Measurements from ENCODE around the gene POC1A.

POC1A gene

GRCh38 chr3:52029053-52029452 lies 125.2 kb downstream of the POC1A start:
- peaks cover 23% of the 10 kb centered on the region for H3K4me1 Mint-ChIP-seq

GRCh38 chr3:52028572-52028971 lies 125.7 kb downstream of the POC1A start:
- DNase-seq (ENCODE audit: low spot score in 2 of 2) (no peak), ATAC-seq (no peak)
- H3K27ac Mint-ChIP-seq = no peak overlapping the region
- H3K36me3 Mint-ChIP-seq = no peaks in the 10 kb centered on the region
- peaks cover 23% of the 10 kb centered on the region for H3K4me1 Mint-ChIP-seq
- H3K9me3 Mint-ChIP-seq = no peaks in the 10 kb centered on the region
- no peak overlapping the region for H3K4me3 Mint-ChIP-seq

More at GRCh38 chr3:52029053-52029452, 125.2 kb downstream of the POC1A start:
- H3K27ac Mint-ChIP-seq = no peak overlapping the region
- ATAC-seq (no peak), DNase-seq (ENCODE audit: low spot score in 2 of 2) (no peak)
- H3K4me3 Mint-ChIP-seq = no peak overlapping the region
- H3K9me3 Mint-ChIP-seq = no peaks in the 10 kb centered on the region
- no peaks in the 10 kb centered on the region for H3K36me3 Mint-ChIP-seq

GRCh38 chr3:52026041-52026440 lies 128.2 kb downstream of the POC1A start:
- no peak for ATAC-seq
- no peaks in the 10 kb centered on the region for H3K9me3 Mint-ChIP-seq

GRCh38 chr3:52025453-52025852 lies 128.8 kb downstream of the POC1A start:
- Mint-ChIP-seq H3K4me1 (peaks cover 17% of the 10 kb centered on the region), H3K9me3 (no peaks in the 10 kb centered on the region), H3K36me3 (no peaks in the 10 kb centered on the region), H3K4me3 (no peak overlapping the region), H3K27ac (peak overlapping the region; percentile 2)
- DNase-seq (ENCODE audit: low spot score in 2 of 2) (no peak), ATAC-seq (no peak)

More at GRCh38 chr3:52026041-52026440, 128.2 kb downstream of the POC1A start:
- Mint-ChIP-seq H3K36me3 (no peaks in the 10 kb centered on the region), H3K4me3 (no peak overlapping the region), H3K4me1 (peaks cover 17% of the 10 kb centered on the region), H3K27ac (peak overlapping the region; percentile 2)
- DNase-seq (ENCODE audit: low spot score in 2 of 2) = no peak
